ENCODE measurements around the gene RELL1.

RELL1 gene

GRCh38 chr4:37665333-37666320, 20.5 kb downstream of the RELL1 start:
- no peak for DNase-seq (ENCODE audit: low spot score)

GRCh38 chr4:37664696-37665095, 21.5 kb downstream of the RELL1 start:
- no peak for DNase-seq (ENCODE audit: low spot score)

- DNase-seq (ENCODE audit: low spot score): no peak
Measured at GRCh38 chr4:37663552-37663951, 22.6 kb downstream of the RELL1 start.

DNA sequence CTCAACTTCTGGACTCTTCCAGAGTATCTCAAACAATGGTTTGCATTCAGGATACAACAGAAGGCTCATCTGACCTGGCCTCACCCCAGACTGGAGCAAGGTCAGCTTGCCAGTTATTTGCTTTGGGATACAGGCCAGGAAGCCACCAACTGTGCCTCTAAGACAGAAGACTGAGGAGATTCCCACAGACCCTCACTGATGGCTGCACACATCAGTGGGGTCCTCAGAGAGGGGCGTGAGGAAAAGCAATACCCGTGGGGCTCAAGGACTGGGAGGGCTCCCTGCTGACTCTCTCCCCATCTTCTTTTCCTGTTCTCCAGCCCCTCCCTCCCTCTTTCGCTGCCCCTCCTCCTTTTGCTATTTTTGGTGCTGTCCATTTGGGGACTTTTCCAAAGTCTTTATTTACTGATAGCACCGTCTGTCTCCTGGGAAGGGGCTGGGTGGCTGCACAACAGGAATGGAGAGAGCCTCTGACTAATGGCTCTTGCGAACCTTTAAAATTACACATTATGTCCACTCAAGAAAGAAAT, 23.2 kb downstream of the RELL1 start:
- no peak for DNase-seq (ENCODE audit: low spot score)

- DNase-seq (ENCODE audit: low spot score): no peak
Measured at GRCh38 chr4:37662251-37662650, 23.9 kb downstream of the RELL1 start.

DNA sequence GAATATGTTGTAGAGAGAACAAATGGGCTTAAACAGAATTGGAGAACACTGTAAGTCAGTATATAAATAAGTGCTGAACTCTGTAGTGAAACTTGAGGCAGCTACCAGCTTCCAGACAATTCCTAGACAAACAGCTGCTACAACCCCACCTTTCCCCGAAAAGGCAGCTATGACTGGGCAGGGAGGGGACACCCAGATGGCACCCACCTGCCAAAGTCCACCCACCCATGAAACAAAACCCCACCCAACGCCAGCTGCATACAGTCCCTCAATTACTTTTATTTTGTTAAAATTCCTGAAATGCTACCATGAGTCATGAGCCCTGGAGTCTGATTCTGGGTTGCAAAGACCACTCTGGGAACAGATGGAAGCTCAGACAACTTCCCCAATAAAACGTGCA, 24.4 kb downstream of the RELL1 start:
- no peak for DNase-seq (ENCODE audit: low spot score)

- no peak for DNase-seq (ENCODE audit: low spot score)
Measured at GRCh38 chr4:37659696-37660095, 26.5 kb downstream of the RELL1 start.

DNA sequence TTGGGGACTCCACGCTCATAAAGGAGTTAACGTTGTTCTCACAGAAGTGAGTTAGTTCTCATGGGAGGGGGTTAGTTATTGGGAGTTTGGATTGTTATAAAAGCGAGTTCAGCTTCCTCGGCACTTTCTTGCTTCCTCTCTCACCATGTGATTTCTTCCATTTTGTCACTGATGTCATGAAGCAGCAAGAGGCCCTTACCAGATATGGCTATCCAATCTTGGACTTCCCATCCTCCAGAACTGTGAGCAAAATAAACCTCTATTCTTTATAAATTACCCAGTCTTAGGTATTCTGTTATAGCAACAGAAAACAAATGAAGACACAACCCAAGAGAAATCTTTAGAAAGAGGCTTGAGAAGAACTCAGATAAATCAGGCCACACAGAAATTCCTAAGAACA, 29.5 kb downstream of the RELL1 start:
- no peak for DNase-seq (ENCODE audit: low spot score)

- DNase-seq (ENCODE audit: low spot score): no peak
Measured at GRCh38 chr4:37653601-37654000, 32.6 kb downstream of the RELL1 start.

DNA sequence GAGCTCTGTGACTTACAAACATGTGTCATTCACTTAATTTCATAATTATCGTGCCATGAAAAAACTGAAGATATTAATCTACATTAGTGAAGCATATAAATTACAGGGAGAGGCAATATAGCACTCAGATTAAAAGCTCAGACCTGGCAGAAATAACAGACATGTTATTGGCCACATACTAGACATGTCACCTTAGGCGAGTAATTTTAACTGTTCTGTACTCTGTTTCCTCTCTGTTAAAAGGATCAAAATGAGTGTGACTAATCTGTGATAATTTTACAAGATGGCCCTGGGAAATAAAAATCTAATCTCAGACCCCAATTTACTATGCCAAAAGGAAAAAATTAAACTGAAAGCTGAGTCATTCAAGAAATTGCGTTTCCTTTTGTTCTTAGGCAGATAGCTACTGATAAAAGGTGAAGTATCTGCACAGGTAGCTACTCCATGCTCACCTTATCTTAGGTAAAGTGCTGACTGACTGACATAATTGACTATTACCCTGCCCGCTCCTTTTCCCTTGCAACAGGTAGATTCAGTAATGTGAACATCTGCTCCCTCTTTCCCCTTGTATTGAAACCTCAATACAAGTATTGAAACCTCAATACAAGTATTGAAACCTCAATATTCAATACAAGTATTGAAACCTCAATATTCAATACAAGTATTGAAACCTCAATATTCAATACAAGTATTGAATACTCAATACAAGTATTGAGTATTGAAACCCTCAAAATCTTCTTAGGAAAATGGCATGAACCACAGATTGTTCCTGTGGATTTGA, 33.2 kb downstream of the RELL1 start:
- DNase-seq (ENCODE audit: low spot score): no peak

DNA sequence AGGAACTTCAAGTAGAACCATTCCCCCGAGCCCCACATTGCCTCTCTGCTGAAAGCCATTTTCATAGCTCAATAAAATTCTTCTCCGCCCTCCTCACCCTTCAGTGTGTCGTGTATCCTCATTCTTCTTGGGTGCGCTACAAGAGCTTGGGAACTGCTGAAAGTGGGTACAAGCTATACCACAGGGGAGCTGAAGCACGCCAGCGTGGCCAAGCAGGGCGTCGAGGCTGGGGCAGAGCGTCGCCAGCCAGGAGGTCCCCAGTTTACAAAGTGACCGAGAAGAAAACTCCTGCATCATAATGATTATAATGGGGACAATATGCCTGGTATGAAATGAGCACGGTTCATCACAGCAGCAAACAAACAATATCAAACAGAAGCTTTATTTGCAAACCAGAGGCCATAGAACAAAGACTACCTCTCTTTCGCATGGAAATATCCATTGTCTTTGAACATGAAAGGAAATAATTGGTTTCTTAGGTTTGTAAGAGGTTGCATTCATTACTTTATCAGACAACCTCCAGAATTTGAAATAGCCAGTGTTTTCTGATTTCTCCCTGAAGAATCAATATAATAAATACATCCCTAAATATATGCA, 34.3 kb downstream of the RELL1 start:
- no peak for DNase-seq (ENCODE audit: low spot score)

GRCh38 chr4:37650481-37650880, 35.7 kb downstream of the RELL1 start:
- DNase-seq (ENCODE audit: low spot score): no peak

DNA sequence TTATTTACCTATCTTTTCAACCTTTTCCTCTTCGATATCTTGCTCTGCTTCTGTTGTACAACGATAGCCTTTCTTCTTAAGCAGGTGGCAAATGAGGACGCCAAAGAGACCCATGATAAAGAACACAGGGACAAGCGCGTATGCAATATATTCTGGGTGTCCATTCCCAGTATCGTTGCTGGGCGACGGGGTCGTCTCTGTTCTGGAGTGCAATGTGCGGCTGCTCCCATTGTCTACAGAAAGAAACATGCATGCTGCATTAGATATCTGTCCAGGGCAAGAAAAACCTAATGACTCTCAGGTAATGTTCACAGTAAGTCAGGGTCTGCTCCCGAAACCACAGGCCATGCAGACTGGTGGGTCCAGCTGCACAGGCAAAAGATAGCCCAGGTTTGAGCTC, 36.9 kb downstream of the RELL1 start:
- no peak for DNase-seq (ENCODE audit: low spot score)

GRCh38 chr4:37648084-37648817, 37.9 kb downstream of the RELL1 start:
- DNase-seq (ENCODE audit: low spot score): no peak

GRCh38 chr4:37646247-37646646, 39.9 kb downstream of the RELL1 start:
- DNase-seq (ENCODE audit: low spot score): no peak

GRCh38 chr4:37645736-37646135, 40.4 kb downstream of the RELL1 start:
- DNase-seq (ENCODE audit: low spot score): no peak

GRCh38 chr4:37644962-37645361, 41.2 kb downstream of the RELL1 start:
- DNase-seq (ENCODE audit: low spot score): no peak

DNA sequence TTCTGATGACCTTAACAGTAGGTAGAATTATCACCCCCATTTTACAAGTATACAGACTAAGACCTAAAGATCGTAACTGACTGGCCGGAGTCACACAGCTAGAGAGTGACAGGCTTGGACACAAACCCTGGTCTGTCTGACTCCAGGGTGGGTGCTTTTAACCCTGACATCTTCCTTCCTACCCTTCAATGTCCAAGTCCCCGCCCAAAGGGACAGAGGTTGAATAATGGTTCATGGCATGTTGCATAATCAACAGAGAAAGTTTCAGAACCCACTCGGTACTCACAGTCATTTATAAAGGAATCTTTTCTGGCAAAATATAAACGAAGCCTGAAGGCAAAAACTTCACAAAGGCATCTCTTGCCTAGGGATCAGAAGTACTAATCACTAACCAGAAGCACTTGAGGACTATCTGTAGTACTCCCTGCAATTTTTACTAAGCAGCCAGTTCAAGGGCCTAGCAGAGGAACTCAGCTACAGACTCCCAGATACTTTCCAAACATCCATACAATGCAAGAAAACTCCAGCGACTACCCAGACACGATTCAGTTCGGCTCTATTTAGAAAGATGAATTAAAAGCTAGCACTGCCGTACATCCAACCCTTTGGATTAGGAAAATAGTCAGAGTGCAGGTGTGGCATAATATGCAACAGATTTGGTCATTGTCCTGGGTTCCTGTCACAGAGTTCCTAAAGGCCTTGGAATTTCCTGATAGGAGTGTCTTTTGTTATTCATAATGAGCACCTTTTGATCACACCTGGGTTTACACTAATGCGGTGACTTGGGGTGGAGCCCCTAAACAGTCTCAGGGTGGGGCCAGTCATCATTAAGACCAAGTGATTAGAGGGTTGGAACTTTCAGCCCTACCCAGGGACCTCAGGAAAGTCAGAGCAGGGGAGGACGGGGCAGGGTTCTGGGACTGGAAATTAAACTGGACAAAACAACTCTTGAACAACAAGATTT, 44.0 kb downstream of the RELL1 start:
- DNase-seq (ENCODE audit: low spot score): no peak

- no peak for DNase-seq (ENCODE audit: low spot score)
Measured at GRCh38 chr4:37641352-37641751, 44.8 kb downstream of the RELL1 start.

GRCh38 chr4:37639551-37640285, 46.5 kb downstream of the RELL1 start:
- no peak for DNase-seq (ENCODE audit: low spot score)
